ENCODE measurements around the gene CIB4. TPM values are rescaled to one million over a fixed set of nuclear protein-coding genes. Genes with fewer than 3 reads are reported as not detected.

CIB4 gene
- total and polyA plus RNA-seq, 9 of the 15 experiments (the other 6 are each of a cell fraction or from before 2014, with no cell fraction given): not detected

- no peak for TF ChIP-seq ZNF655 (CRISPR knock-in tag; IDR thresholded peaks at IDR 0.05)
Measured at GRCh38 chr2:26639685-26640243, 1.4 kb downstream of the CIB4 start (continued).

DNA sequence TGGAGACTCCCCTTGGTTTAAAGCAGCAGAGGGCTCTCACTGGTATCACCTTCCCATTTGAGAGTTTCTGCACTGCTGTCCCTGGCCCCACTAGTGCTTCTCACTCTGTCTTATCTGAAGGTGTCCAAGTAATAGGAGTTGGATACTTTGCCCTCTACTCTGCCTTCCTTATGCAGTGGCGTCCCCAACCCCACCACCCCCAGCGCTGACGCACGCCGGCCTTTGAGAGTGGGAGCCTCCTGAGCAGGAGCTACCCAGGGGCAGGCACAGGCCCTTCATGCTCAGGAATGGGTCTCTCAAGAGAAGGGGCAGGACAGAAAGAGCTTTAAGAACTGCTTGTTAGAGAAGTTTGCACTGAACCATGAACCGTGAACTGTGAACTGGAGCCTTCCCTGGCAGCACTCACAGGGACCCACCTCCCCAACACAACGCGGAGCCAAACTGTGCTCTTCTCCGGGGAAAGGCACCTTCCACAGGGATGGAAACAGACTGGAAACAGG is 3.3 kb downstream of the CIB4 start:
- no peak overlapping the region for H3K27ac ChIP-seq (ENCODE audit: extremely low read depth, low read depth, low read length)
- ATAC-seq: no peak
- H2AFZ ChIP-seq (ENCODE audit: low read depth, low read length): no peak overlapping the region
- ChIA-PET CTCF (ENCODE audit: low intra/inter-chr PET ratio) (no interaction called here), POLR2A (interaction anchor here (2.0 kb wide), 1 partner anchor 13 kb away, joined by 5 read pairs; no protein-coding TSS in a partner anchor)
- intact Hi-C loops (cut with micrococcal nuclease) (no loop called here), in situ Hi-C loops (cut with MboI) (no loop called here)
- 0 out of 2 replicates have a peak, but pooled peaks cover 3% of the 10 kb centered on the region for H4K20me1 ChIP-seq (replicated peaks; ENCODE audit: control insufficient read depth, insufficient read depth, low read length)
- no peaks in the 10 kb centered on the region for H3K9me1 ChIP-seq (ENCODE audit: control insufficient read depth, insufficient read depth, low read length)
- BruUV-seq (replicated peaks): no TSS peak
- H3K27me3 ChIP-seq (ENCODE audit: control insufficient read depth in 2 of 2, insufficient read depth in 2 of 2, low read length in 2 of 2): peaks cover 23 to 72% of the 10 kb centered on the region in 2 experiments
- no peaks in the 10 kb centered on the region for H3K9me3 ChIP-seq (replicated peaks; ENCODE audit: control insufficient read depth, insufficient read depth, low read depth, low read length)
- H3K79me2 ChIP-seq (ENCODE audit: control insufficient read depth, insufficient read depth, low read length): no peaks in the 10 kb centered on the region
- no peak for DNase-seq (ENCODE audit: extremely low read depth in 1 of 4, low spot score in 3 of 4)
- 9% methylated on average over 9 of the region's 9 CpGs for WGBS (ENCODE audit: insufficient coverage, low coverage, missing lambda C conversion rate)
- peaks cover 0 to 3% of the 10 kb centered on the region in 2 experiments; a peak in 3 of 5 replicates for H3K4me1 ChIP-seq (replicated peaks in 1 of 2; ENCODE audit: control insufficient read depth in 2 of 2, insufficient read depth in 2 of 2, low read length in 2 of 2)
- FAIRE-seq: no peak
- H3K36me3 ChIP-seq (ENCODE audit: control insufficient read depth, insufficient read depth, low read length): no peaks in the 10 kb centered on the region
- no peak overlapping the region for H3K4me3 ChIP-seq
- no peak overlapping the region for H3K4me2 ChIP-seq (ENCODE audit: insufficient read depth, low read length)
- H3K9ac ChIP-seq (ENCODE audit: insufficient read depth in 1 of 2, low read depth in 2 of 2, low read length in 2 of 2): no peak overlapping the region
- TF ChIP-seq RCOR1 (IDR thresholded peaks at IDR 0.05; ENCODE audit: borderline replicate concordance in 1 of 2, low read depth in 2 of 2, low read length in 2 of 2): no peak
- TF ChIP-seq, protein P1, sequence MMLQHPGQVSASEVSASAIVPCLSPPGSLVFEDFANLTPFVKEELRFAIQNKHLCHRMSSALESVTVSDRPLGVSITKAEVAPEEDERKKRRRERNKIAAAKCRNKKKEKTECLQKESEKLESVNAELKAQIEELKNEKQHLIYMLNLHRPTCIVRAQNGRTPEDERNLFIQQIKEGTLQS (IDR thresholded peaks at IDR 0.05): no peak
- TF ChIP-seq, protein P1 (CRISPR knock-in tag; conservative IDR thresholded peaks at IDR 0.05): no peak
- TF ChIP-seq DNMT1 (IDR thresholded peaks at IDR 0.05): no peak
- no peak for TF ChIP-seq DIDO1 (tag; IDR thresholded peaks at IDR 0.05; ENCODE audit: low read depth)
- TF ChIP-seq U2AF1 (optimal IDR thresholded peaks at IDR 0.05; ENCODE audit: low read depth, low read length): no peak
- TF ChIP-seq ZBTB5 (IDR thresholded peaks at IDR 0.05): no peak
- no peak for TF ChIP-seq ZC3H8 (IDR thresholded peaks at IDR 0.05)
- no peak for TF ChIP-seq GTF2F1 (IDR thresholded peaks at IDR 0.05; ENCODE audit: low read depth, low read length)
- TF ChIP-seq SNIP1 (IDR thresholded peaks at IDR 0.05; ENCODE audit: low read depth): no peak
- no peak for TF ChIP-seq DDX20 (tag; IDR thresholded peaks at IDR 0.05; ENCODE audit: low read depth)
- TF ChIP-seq, protein P2, sequence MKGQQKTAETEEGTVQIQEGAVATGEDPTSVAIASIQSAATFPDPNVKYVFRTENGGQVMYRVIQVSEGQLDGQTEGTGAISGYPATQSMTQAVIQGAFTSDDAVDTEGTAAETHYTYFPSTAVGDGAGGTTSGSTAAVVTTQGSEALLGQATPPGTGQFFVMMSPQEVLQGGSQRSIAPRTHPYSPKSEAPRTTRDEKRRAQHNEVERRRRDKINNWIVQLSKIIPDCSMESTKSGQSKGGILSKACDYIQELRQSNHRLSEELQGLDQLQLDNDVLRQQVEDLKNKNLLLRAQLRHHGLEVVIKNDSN (CRISPR knock-in tag; IDR thresholded peaks at IDR 0.05): no peak
- no peak for TF ChIP-seq CEBPG (CRISPR knock-in tag; IDR thresholded peaks at IDR 0.05)
- no peak for TF ChIP-seq CEBPG (tag; conservative IDR thresholded peaks at IDR 0.05 in 1 of 2, IDR thresholded peaks at IDR 0.05 in 1 of 2)
- TF ChIP-seq STAT5B (CRISPR knock-in tag; IDR thresholded peaks at IDR 0.05): no peak
- no peak for TF ChIP-seq HMG20A (CRISPR knock-in tag; conservative IDR thresholded peaks at IDR 0.05)
